HepG2 (cell line): ENCODE results near the gene TKFC. TPM values are rescaled to one million over a fixed set of nuclear protein-coding genes. Genes with fewer than 3 reads are reported as not detected.

Experiments used
- AFF4 ChIP-seq: sonication (generic); formaldehyde crosslinking; IDR thresholded peaks from 2 replicates; pipeline ENCODE4 v1.4.0; 2020; ENCODE audit warnings: missing genetic modification reagents
- ATF3 ChIP-seq: sonication (generic); formaldehyde crosslinking; IDR thresholded peaks from 2 replicates; pipeline ENCODE4 v1.4.0; 2020; ENCODE audit warnings: missing genetic modification reagents
- FUBP1 ChIP-seq: sonication (generic); formaldehyde crosslinking; IDR thresholded peaks from 2 replicates; pipeline ENCODE4 v1.5.1; 2020; ENCODE audit warnings: missing genetic modification reagents, mild to moderate bottlenecking, borderline replicate concordance
- IKZF1 ChIP-seq: fragments of 450-650 bp; IDR thresholded peaks from 2 replicates; pipeline ENCODE4 v1.7.1; 2016
- IKZF4 ChIP-seq: sonication (generic); formaldehyde crosslinking; IDR thresholded peaks from 2 replicates; pipeline ENCODE4 v1.5.1; 2020; ENCODE audit warnings: borderline replicate concordance, mild to moderate bottlenecking, low read depth, missing genetic modification reagents; ENCODE audit errors: not compliant biosample characterization
- KLF16 ChIP-seq, 2 experiments: sonication (generic) in 1 of 2; formaldehyde crosslinking in 1 of 2; IDR thresholded peaks; 2 replicates each; pipeline versions ENCODE4 v1.6.1 to v1.8.0; 2016 to 2023; ENCODE audit warnings: missing genetic modification reagents in 2 of 2, missing compliant biosample characterization in 1 of 2
- NR3C1 ChIP-seq: sonication (generic); formaldehyde crosslinking; IDR thresholded peaks from 2 replicates; pipeline ENCODE4 v1.4.0; 2020; ENCODE audit warnings: missing genetic modification reagents
- PHF8 ChIP-seq: sonication (generic); formaldehyde crosslinking; IDR thresholded peaks from 2 replicates; pipeline ENCODE4 v1.5.0; 2020; ENCODE audit warnings: missing genetic modification reagents
- SAP130 ChIP-seq: IDR thresholded peaks from 2 replicates; pipeline ENCODE4 v1.6.1; 2016; ENCODE audit warnings: low read depth
- SNAPC2 ChIP-seq: sonication (generic); formaldehyde crosslinking; IDR thresholded peaks from 2 replicates; pipeline ENCODE4 v1.8.1; 2022; ENCODE audit warnings: mild to moderate bottlenecking, missing genetic modification reagents
- TBP ChIP-seq: sonication (generic); formaldehyde crosslinking; IDR thresholded peaks from 2 replicates; pipeline ENCODE4 v1.5.0; 2020; ENCODE audit warnings: missing genetic modification reagents
- ZFP62 ChIP-seq: sonication (generic); formaldehyde crosslinking; IDR thresholded peaks from 2 replicates; pipeline ENCODE4 v1.4.0; 2020; ENCODE audit warnings: missing genetic modification reagents
- ZFP82 ChIP-seq: sonication (generic); formaldehyde crosslinking; IDR thresholded peaks from 2 replicates; pipeline ENCODE4 v1.5.1; 2020; ENCODE audit warnings: mild to moderate bottlenecking, missing genetic modification reagents, borderline replicate concordance
- ZMYM4 ChIP-seq: sonication (generic); formaldehyde crosslinking; IDR thresholded peaks from 2 replicates; pipeline ENCODE4 v1.8.1; 2023; ENCODE audit warnings: mild to moderate bottlenecking, missing genetic modification reagents
- ZNF460 ChIP-seq: sonication (generic); formaldehyde crosslinking; IDR thresholded peaks from 2 replicates; pipeline ENCODE4 v1.5.1; 2020; ENCODE audit warnings: missing genetic modification reagents, mild to moderate bottlenecking, borderline replicate concordance
- ZNF550 ChIP-seq: sonication (generic); formaldehyde crosslinking; IDR thresholded peaks from 2 replicates; pipeline ENCODE4 v1.4.0; 2020; ENCODE audit warnings: mild to moderate bottlenecking, missing genetic modification reagents, borderline replicate concordance
- ZNF607 ChIP-seq: sonication (generic); formaldehyde crosslinking; IDR thresholded peaks from 2 replicates; pipeline ENCODE4 v1.5.1; 2020; ENCODE audit warnings: missing genetic modification reagents, mild to moderate bottlenecking, borderline replicate concordance
- ZNF749 ChIP-seq: sonication (generic); formaldehyde crosslinking; IDR thresholded peaks from 2 replicates; pipeline ENCODE4 v1.8.0; 2022; ENCODE audit warnings: mild to moderate bottlenecking, missing genetic modification reagents, moderate library complexity, borderline replicate concordance
- ZNF766 ChIP-seq: sonication (generic); formaldehyde crosslinking; IDR thresholded peaks from 2 replicates; pipeline ENCODE4 v1.5.0; 2020; ENCODE audit warnings: missing genetic modification reagents, borderline replicate concordance
- polyA plus RNA-seq, 8 experiments: library from polyadenylated mRNA; depleted of rRNA in 3 of 8; stranded (reverse) in 7 of 8; unstranded in 1 of 8; fragments of >200 nt; fragmentation: Illumina TruSeq in 4 of 8; extraction: Trizol in 4 of 8; gene quantifications; 2 replicates each; pipeline versions ENCODE4 v1.2.1 to v1.2.3, GENCODE V29; 2011 to 2016; ENCODE audit warnings: low read depth in 4 of 8, missing spikeins in 1 of 8, mixed read lengths in 1 of 8; ENCODE audit not compliant: insufficient read depth in 1 of 8
- total RNA-seq, 5 experiments: library from RNA; depleted of rRNA; stranded (reverse); fragments of >200 nt; fragmentation: Illumina TruSeq; extraction: Trizol; gene quantifications; 2 replicates each; pipeline ENCODE4 v1.2.3, GENCODE V29; 2016; ENCODE audit warnings: low read depth in 1 of 5
- TF ChIP-seq, protein P1 (sequence below): sonication (generic); formaldehyde crosslinking; IDR thresholded peaks from 2 replicates; pipeline ENCODE4 v1.8.1; 2023; ENCODE audit warnings: missing genetic modification reagents, inconsistent platforms, borderline replicate concordance
- TF ChIP-seq, protein P2 (sequence below): sonication (generic); formaldehyde crosslinking; IDR thresholded peaks from 2 replicates; pipeline ENCODE4 v1.4.0; 2020; ENCODE audit warnings: low read depth, mild to moderate bottlenecking, missing genetic modification reagents

Gene TKFC
- total and polyA plus RNA-seq, 2 of the 13 experiments (the other 11 are each of a cell fraction or from before 2014, with no cell fraction given), result 147 to 197 TPM

DNA sequence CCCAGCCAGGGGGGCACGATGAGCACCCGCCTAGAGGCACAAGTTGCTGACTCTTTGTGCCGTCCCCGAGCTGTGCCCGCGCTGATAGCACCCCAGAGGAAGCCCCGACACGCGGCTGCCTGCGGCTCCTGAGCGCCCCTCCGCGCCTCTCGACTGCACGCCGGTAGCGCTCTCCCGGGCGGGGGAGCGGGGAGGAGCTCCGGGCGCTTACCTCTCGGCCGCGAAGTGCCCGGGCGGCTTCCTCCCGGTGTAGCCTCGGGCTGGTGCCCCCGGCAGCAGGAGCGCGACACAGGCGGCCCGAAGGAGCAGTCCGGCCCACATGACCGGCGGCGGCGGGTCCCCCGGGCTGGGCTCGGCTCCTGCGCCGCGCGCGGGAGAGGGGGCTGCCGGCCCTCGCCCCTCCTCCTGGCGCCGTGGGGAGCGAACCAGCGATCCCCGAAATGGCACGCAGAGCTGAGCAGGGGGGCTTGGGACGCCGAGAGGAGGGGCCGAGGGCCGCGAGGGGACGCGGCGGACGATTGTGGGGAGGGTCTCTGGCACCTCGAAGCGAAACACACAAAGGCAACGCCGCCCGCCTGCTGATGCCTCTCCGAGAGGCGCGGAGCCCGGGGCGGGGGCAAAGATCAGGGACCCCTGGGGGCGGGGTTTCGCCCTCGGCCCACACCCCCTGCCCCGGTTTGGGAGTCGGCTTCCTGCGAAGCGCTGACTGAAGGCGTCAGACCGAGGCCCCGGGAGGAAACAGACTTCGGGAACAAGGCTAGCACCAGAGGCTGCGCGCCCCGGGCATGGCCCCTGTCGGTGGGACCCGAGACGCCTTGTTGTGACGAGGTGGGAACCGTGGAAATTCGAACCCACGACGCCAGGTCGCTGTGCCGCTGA is 38.1 kb upstream of the TKFC start, which contains the start of gene VWCE (continued):
- TF ChIP-seq ZNF749, result no peak
- TF ChIP-seq FUBP1 (CRISPR knock-in tag), result no peak
- TF ChIP-seq TBP (CRISPR knock-in tag), result no peak
- TF ChIP-seq NR3C1, result no peak
- 0 out of 2 replicates have a peak, but pooled peaks have one; percentile 39 for TF ChIP-seq ZNF550 (CRISPR knock-in tag)
- no peak for TF ChIP-seq IKZF1
- TF ChIP-seq ZMYM4, result no peak
- TF ChIP-seq, protein P1, sequence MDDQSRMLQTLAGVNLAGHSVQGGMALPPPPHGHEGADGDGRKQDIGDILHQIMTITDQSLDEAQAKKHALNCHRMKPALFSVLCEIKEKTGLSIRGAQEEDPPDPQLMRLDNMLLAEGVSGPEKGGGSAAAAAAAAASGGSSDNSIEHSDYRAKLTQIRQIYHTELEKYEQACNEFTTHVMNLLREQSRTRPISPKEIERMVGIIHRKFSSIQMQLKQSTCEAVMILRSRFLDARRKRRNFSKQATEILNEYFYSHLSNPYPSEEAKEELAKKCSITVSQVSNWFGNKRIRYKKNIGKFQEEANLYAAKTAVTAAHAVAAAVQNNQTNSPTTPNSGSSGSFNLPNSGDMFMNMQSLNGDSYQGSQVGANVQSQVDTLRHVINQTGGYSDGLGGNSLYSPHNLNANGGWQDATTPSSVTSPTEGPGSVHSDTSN (CRISPR knock-in tag), result no peak
- TF ChIP-seq, protein P2, sequence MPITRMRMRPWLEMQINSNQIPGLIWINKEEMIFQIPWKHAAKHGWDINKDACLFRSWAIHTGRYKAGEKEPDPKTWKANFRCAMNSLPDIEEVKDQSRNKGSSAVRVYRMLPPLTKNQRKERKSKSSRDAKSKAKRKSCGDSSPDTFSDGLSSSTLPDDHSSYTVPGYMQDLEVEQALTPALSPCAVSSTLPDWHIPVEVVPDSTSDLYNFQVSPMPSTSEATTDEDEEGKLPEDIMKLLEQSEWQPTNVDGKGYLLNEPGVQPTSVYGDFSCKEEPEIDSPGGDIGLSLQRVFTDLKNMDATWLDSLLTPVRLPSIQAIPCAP (CRISPR knock-in tag), result no peak; the same call in 1 of the 2 replicates
- no peak for TF ChIP-seq IKZF4 (CRISPR knock-in tag)
- TF ChIP-seq AFF4 (CRISPR knock-in tag), result no peak
- TF ChIP-seq SNAPC2 (CRISPR knock-in tag), result 0 out of 2 replicates have a peak, but pooled peaks have one; percentile 4
- peak; percentile 15; the same call in 1 of the 2 replicates for TF ChIP-seq ZNF766
- no peak for TF ChIP-seq ZFP62 (CRISPR knock-in tag)
- TF ChIP-seq PHF8 (CRISPR knock-in tag), result peak; percentile 92
- no peak for TF ChIP-seq ATF3 (CRISPR knock-in tag)
- TF ChIP-seq ZFP82, result peak; percentile 94
- peak; percentile 94 for TF ChIP-seq ZNF607 (CRISPR knock-in tag)
- TF ChIP-seq KLF16 (CRISPR knock-in tag; IDR thresholded peaks at IDR 0.05), result peak in 1 of 2 experiments; percentile 53; a peak in 1 of 4 replicates
- TF ChIP-seq SAP130 (CRISPR knock-in tag), result peak; percentile 86
- TF ChIP-seq ZNF460, result no peak
